Liver (tissue), 9 donors: ENCODE data around the gene EPHA6. TPM values are rescaled to one million over a fixed set of nuclear protein-coding genes. Genes with fewer than 3 reads are reported as not detected.

Experiments
- DNase-seq: peaks from one replicate; pipeline ENCODE4 v3.0.0-alpha.2; 2017; ENCODE audit warnings: low spot score
- H3K27ac ChIP-seq, 2 donors: one replicate each; pipeline ENCODE4 v1.7.0; 2013; ENCODE audit warnings: inconsistent platforms in 2 of 2, low read length in 2 of 2, control low read depth in 1 of 2, low read depth in 1 of 2, mild to moderate bottlenecking in 1 of 2
- H3K27me3 ChIP-seq, 4 donors: one replicate each; pipeline versions ENCODE4 v1.6.1 to v1.7.0; 2013; ENCODE audit warnings: low read length in 3 of 4, inconsistent platforms in 1 of 4, mild to moderate bottlenecking in 1 of 4, moderate library complexity in 1 of 4; ENCODE audit not compliant: control insufficient read depth in 4 of 4, insufficient read depth in 4 of 4
- H3K36me3 ChIP-seq, 4 donors: one replicate each; pipeline versions ENCODE4 v1.6.1 to v1.7.0; 2013; ENCODE audit warnings: low read length in 3 of 4, mild to moderate bottlenecking in 3 of 4, low read depth in 1 of 4, moderate library complexity in 1 of 4; ENCODE audit not compliant: control insufficient read depth in 4 of 4, insufficient read depth in 3 of 4
- H3K4me1 ChIP-seq, 4 donors: one replicate each; pipeline versions ENCODE4 v1.6.1 to v1.7.0; 2013; ENCODE audit warnings: low read length in 3 of 4, mild to moderate bottlenecking in 3 of 4, moderate library complexity in 1 of 4; ENCODE audit not compliant: control insufficient read depth in 4 of 4, insufficient read depth in 4 of 4
- H3K4me3 ChIP-seq, 3 donors: one replicate each; pipeline versions ENCODE4 v1.6.1 to v1.7.0; 2013; ENCODE audit warnings: low read length in 3 of 3, control low read depth in 1 of 3, low read depth in 1 of 3, mild to moderate bottlenecking in 1 of 3
- H3K9ac ChIP-seq, 2 donors: one replicate each; pipeline ENCODE4 v1.7.0; 2013; ENCODE audit warnings: low read length in 2 of 2, mild to moderate bottlenecking in 2 of 2, moderate library complexity in 2 of 2, control low read depth in 1 of 2, low read depth in 1 of 2
- H3K9me3 ChIP-seq, 4 donors: one replicate each; pipeline versions ENCODE4 v1.6.1 to v1.7.0; 2013; ENCODE audit warnings: low read length in 3 of 4; ENCODE audit not compliant: control insufficient read depth in 4 of 4
- ATF3 ChIP-seq: IDR thresholded peaks from 2 replicates; pipeline ENCODE4 v1.6.1; 2016; ENCODE audit warnings: antibody characterized with exemption
- CTCF ChIP-seq: fragments of 150-350 bp; IDR thresholded peaks from 2 replicates; pipeline ENCODE4 v1.5.1; 2017; ENCODE audit warnings: improper control_type of control experiment, low read depth, low read length; ENCODE audit not compliant: missing input control
- EGR1 ChIP-seq, 2 donors: IDR thresholded peaks; 2 replicates each; pipeline ENCODE4 v1.6.1; 2016 to 2018; ENCODE audit warnings: antibody characterized with exemption in 2 of 2, low read depth in 2 of 2
- FOXA1 ChIP-seq: IDR thresholded peaks from 2 replicates; pipeline ENCODE4 v1.6.1; 2016; ENCODE audit warnings: antibody characterized with exemption
- FOXA2 ChIP-seq: IDR thresholded peaks from 2 replicates; pipeline ENCODE4 v1.6.1; 2016; ENCODE audit warnings: antibody characterized with exemption
- GABPA ChIP-seq, 2 donors: IDR thresholded peaks in 1 of 2; conservative IDR thresholded peaks in 1 of 2; 2 replicates each; pipeline ENCODE4 v1.6.1; 2016; ENCODE audit warnings: antibody characterized with exemption in 2 of 2, mild to moderate bottlenecking in 1 of 2, moderate library complexity in 1 of 2
- HNF4A ChIP-seq, 2 donors: conservative IDR thresholded peaks; 2 replicates each; pipeline ENCODE4 v1.6.1; 2016; ENCODE audit warnings: antibody characterized with exemption in 2 of 2, mild to moderate bottlenecking in 2 of 2
- HNF4G ChIP-seq: IDR thresholded peaks from 2 replicates; pipeline ENCODE4 v1.6.1; 2016; ENCODE audit warnings: antibody characterized with exemption
- JUND ChIP-seq, 2 donors: IDR thresholded peaks; 2 replicates each; pipeline ENCODE4 v1.6.1; 2016; ENCODE audit warnings: antibody characterized with exemption in 2 of 2
- MAX ChIP-seq: IDR thresholded peaks from 2 replicates; pipeline ENCODE4 v1.6.1; 2016; ENCODE audit warnings: antibody characterized with exemption
- NR2F2 ChIP-seq: IDR thresholded peaks from 2 replicates; pipeline ENCODE4 v1.6.1; 2016; ENCODE audit warnings: antibody characterized with exemption
- RAD21 ChIP-seq, 2 donors: IDR thresholded peaks; 2 replicates each; pipeline ENCODE4 v1.6.1; 2016; ENCODE audit warnings: antibody characterized with exemption in 2 of 2, mild to moderate bottlenecking in 2 of 2
- REST ChIP-seq: IDR thresholded peaks from 2 replicates; pipeline ENCODE4 v1.6.1; 2016; ENCODE audit warnings: antibody characterized with exemption, mild to moderate bottlenecking
- RXRA ChIP-seq, 2 donors: IDR thresholded peaks; 2 replicates each; pipeline ENCODE4 v1.6.1; 2017 to 2018; ENCODE audit warnings: antibody characterized with exemption in 2 of 2, mild to moderate bottlenecking in 1 of 2
- SP1 ChIP-seq: IDR thresholded peaks from 2 replicates; pipeline ENCODE4 v1.6.1; 2018; ENCODE audit warnings: antibody characterized with exemption, mild to moderate bottlenecking
- TAF1 ChIP-seq: conservative IDR thresholded peaks from 2 replicates; pipeline ENCODE4 v1.6.1; 2016; ENCODE audit warnings: antibody characterized with exemption, mild to moderate bottlenecking
- YY1 ChIP-seq: IDR thresholded peaks from 2 replicates; pipeline ENCODE4 v1.6.1; 2016; ENCODE audit warnings: antibody characterized with exemption, mild to moderate bottlenecking
- WGBS: extraction: QIAGEN DNeasy Blood & Tissue Kit; methylation state at CpG from one replicate; pipeline ENCODE4 v1.1.7; 2013; 5-methylcytosine and 5-hydroxymethylcytosine counted together
- polyA plus RNA-seq, 2 donors: library from polyadenylated mRNA; stranded (reverse) in 1 of 2; unstranded in 1 of 2; fragments of 200-250 nt in 1 of 2; fragments of >200 nt in 1 of 2; fragmentation: Nextera tagmentation in 1 of 2; extraction: Ambion mirVana in 1 of 2; gene quantifications; one replicate each; pipeline versions ENCODE4 v1.2.1 to v1.2.3, GENCODE V29; 2013 to 2015
- total RNA-seq, 2 donors: library from RNA; depleted of rRNA; stranded (reverse); fragments of >200 nt; gene quantifications; one replicate each; pipeline ENCODE4 v1.2.3, GENCODE V29; 2014
- donor health status: healthy.
- donor health status: healthy.
- donor health status: healthy.
- donor health status: healthy.
- donor health status: healthy.

Gene EPHA6
- total and polyA plus RNA-seq, 4 donors: 0.05 to 0.17 (median 0.05) TPM; not detected in 1

- Histone ChIP-seq H3K9ac (no peak overlapping the region), H3K9me3 (no peaks in the 10 kb centered on the region), H3K27ac (no peak overlapping the region), H3K4me1 (no peaks in the 10 kb centered on the region), H3K36me3 (no peaks in the 10 kb centered on the region), H3K4me3 (no peak overlapping the region), H3K27me3 (no peaks in the 10 kb centered on the region)
- TF ChIP-seq ATF3 (no peak), REST (no peak), FOXA1 (no peak), GABPA (IDR thresholded peaks at IDR 0.05 in 1 of 2, conservative IDR thresholded peaks at IDR 0.05 in 1 of 2) (no peak), MAX (no peak), FOXA2 (no peak), YY1 (no peak), JUND (IDR thresholded peaks at IDR 0.05) (no peak), CTCF (no peak), HNF4A (conservative IDR thresholded peaks at IDR 0.05) (no peak), SP1 (no peak), TAF1 (no peak), NR2F2 (no peak), HNF4G (no peak)
- no peak for DNase-seq
- WGBS: 79% methylated on average over 4 of the region's 4 CpGs
Observed at GRCh38 chr3:96958856-96959255, 144.5 kb downstream of the EPHA6 start.

GRCh38 chr3:96959474-96959873 lies 145.1 kb downstream of the EPHA6 start:
- Histone ChIP-seq H3K9me3 (no peaks in the 10 kb centered on the region), H3K9ac (no peak overlapping the region), H3K4me1 (no peaks in the 10 kb centered on the region), H3K36me3 (no peaks in the 10 kb centered on the region), H3K27ac (no peak overlapping the region), H3K4me3 (no peak overlapping the region), H3K27me3 (no peaks in the 10 kb centered on the region)
- no peak for TF ChIP-seq RAD21 (IDR thresholded peaks at IDR 0.05)
- no peak for TF ChIP-seq GABPA (IDR thresholded peaks at IDR 0.05 in 1 of 2, conservative IDR thresholded peaks at IDR 0.05 in 1 of 2)
- no peak for TF ChIP-seq ATF3
- no peak for TF ChIP-seq SP1
- TF ChIP-seq JUND (IDR thresholded peaks at IDR 0.05): no peak
- TF ChIP-seq EGR1 (IDR thresholded peaks at IDR 0.05; ENCODE audit: low read depth in 2 of 2): no peak
- TF ChIP-seq FOXA2: no peak
- TF ChIP-seq YY1: no peak
- no peak for TF ChIP-seq MAX
- TF ChIP-seq HNF4G: no peak
- TF ChIP-seq TAF1: no peak
- TF ChIP-seq REST: no peak
- no peak for TF ChIP-seq NR2F2
- no peak for TF ChIP-seq RXRA (IDR thresholded peaks at IDR 0.05)
- WGBS: 53% methylated on average over 1 of the region's 1 CpG
- no peak for DNase-seq
